ENCODE results near the gene SYNPO2.
"Not testable (repeated sequence)": the region's sequence is repeated elsewhere in the genome, so short reads cannot be mapped to it uniquely, and the experiment has no call there.

The SYNPO2 gene, protein sequence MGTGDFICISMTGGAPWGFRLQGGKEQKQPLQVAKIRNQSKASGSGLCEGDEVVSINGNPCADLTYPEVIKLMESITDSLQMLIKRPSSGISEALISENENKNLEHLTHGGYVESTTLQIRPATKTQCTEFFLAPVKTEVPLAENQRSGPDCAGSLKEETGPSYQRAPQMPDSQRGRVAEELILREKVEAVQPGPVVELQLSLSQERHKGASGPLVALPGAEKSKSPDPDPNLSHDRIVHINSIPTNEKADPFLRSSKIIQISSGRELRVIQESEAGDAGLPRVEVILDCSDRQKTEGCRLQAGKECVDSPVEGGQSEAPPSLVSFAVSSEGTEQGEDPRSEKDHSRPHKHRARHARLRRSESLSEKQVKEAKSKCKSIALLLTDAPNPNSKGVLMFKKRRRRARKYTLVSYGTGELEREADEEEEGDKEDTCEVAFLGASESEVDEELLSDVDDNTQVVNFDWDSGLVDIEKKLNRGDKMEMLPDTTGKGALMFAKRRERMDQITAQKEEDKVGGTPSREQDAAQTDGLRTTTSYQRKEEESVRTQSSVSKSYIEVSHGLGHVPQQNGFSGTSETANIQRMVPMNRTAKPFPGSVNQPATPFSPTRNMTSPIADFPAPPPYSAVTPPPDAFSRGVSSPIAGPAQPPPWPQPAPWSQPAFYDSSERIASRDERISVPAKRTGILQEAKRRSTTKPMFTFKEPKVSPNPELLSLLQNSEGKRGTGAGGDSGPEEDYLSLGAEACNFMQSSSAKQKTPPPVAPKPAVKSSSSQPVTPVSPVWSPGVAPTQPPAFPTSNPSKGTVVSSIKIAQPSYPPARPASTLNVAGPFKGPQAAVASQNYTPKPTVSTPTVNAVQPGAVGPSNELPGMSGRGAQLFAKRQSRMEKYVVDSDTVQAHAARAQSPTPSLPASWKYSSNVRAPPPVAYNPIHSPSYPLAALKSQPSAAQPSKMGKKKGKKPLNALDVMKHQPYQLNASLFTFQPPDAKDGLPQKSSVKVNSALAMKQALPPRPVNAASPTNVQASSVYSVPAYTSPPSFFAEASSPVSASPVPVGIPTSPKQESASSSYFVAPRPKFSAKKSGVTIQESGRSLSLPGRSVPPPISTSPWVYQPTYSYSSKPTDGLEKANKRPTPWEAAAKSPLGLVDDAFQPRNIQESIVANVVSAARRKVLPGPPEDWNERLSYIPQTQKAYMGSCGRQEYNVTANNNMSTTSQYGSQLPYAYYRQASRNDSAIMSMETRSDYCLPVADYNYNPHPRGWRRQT

DNA sequence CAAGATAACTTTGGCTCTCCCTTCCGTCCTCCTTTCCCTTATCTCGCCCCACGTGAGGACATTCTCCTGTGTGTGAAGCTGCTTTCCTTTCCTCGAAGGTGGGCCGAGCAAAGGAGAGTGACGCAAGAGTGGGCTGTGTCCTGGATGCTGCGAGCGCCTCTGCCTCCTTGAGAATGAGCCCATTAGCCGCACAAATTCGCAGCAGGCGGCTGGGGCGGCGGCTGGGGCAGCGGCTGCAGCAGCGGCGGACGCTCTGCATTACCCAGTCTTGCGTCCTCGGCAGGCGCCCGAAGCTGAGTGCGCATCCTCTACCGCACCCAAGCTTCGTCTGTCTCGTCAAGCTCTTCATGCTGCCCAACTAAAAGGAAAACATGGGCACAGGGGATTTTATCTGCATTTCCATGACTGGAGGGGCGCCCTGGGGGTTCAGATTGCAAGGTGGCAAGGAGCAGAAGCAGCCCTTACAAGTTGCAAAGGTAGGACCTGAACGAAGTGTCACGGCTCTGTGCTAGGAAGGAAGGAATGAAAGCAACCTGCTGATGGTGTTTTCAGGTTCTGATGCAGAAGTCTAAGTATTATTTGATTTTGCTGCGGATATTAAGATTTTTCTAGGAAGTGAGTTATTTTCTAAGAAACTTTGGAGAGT, at the start of gene SYNPO2:
SYNPO2 (plus strand) TSS at position 189 of the 646 bp plus-strand sequence; CDS start at position 372, 183 bp downstream.
- peak; percentile 62 for DNase-seq

DNA sequence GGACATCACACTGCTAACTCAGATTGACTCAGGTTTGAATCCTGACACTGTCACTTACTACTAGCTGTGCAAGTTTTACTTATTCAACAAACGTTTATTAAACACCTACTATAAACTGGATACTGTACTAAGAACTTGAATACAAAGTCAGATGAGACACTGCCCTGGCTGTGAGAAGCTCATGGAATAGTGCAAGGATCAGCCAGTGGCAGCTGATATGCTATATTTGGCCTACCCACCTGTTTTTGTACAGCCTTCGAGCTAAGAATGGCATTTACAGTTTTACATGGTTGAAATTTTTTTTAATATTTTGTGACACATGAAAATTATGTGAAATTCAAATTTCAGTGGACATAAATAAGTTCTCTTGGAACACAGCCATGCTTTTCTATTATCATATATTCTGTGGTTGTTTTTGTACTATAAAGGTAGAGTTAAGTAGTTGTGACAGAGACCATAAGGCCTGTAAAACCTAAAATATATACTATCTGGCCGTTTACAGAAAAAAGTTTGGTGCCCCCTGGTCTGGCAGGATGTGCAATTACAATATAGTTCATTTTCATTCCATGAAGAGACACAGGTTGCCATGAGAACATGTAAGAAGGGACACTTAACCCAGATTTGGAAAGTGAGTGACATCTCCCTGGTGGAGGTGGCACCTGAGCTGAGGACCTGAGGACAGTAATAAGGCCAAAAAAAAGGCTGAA, 49.3 kb upstream of the SYNPO2 start:
- no peak for DNase-seq

DNA sequence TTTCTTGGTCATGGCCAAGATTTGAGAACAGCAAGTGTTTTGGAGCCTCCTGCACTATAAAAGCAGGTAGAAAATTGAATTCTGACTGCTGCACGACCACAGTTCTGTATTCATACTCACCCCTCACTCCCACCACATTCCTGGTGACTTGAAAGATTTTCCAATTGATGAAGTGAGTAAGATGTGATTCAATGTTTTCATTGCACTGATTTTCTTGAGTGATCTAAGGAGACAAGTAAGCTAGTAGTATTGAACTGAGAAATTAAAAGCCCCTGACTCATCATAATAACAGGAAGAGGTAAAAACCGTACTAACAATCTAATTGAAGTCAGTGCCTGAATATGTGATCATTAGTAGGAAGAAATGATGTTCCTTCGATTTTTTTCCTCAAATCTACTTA, 46.6 kb upstream of the SYNPO2 start:
- no peak for DNase-seq

DNA sequence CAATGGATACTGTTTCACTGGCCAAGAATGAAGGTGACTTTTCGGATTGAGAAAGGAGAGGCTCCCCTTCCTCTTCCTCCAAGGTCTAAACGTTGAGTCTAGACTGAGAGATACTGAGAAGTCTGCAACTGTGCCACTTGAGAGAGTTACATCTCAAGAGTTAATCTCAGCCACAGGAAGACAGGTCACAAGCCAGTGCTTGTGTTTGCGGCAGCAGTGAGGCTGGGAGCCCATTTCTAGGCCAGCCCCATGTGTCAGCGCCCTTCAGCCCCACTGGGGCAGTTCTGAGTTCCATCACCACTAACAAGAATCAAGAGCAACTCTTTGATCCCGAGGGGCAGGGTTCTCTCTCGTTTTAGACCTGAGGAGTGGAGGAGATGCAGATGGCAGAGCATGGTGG, 45.4 kb upstream of the SYNPO2 start:
- DNase-seq = no peak

DNA sequence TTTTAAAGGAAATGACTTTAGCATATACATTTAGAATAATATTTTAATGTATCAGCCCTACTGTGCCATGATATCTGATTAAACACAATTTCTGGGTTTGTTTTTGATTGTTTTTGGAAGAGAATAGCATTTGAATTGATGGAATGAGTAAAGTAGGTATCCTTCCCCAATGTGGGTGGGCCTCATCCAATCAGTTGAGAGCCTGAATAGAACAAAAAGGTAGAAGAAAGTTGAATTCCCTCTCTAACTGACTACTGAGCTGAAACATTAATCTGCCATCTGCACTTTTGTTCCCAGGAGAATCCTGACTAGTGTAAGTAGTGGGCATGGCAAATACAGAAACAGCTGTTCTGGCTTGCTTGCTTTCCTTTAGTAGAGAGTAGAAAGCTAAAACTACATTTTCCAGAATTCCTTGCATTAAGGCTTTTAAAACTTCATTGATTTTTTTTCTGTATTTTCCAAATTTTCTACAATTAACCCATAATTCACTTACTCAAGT, 43.1 kb upstream of the SYNPO2 start:
- DNase-seq = no peak

DNA sequence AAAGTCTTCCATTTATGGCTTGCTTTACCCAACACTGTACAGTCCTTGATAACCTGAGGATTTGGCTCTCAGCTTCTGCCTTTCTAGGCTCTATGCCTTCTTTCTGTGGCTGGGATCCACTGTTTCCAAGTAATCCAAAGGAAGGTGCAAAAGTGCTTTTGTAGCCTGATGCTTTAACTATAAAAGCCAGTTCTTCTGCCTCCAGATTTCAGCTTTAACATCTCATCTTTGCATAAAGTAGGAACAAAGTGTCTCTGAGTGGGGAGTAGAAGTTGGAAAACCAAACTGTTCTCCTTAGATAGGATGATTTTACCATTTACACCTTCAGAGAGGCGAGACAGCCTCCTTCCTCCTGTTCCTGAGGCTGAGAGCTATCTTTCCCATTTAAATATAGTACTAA, 41.7 kb upstream of the SYNPO2 start:
- DNase-seq = no peak

DNA sequence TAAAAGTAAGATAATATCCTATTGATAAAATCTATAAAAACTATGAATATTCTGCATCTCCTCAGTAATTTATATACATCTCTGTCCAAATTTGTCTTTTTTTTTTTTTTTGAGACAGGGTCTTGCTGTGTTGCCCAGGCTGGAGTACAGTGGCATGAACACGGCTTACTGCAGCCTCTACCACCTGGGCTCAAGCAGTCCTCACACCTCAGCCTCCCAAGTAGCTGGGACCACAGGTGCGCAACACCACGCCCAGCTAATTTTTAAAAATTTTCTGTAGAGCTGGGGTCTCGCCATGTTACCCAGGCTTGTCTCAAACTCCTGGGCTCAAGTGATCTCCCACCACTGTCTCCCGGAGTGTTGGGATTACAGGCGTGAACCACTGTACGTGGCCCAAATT, 40.4 kb upstream of the SYNPO2 start:
- no peak for DNase-seq

DNA sequence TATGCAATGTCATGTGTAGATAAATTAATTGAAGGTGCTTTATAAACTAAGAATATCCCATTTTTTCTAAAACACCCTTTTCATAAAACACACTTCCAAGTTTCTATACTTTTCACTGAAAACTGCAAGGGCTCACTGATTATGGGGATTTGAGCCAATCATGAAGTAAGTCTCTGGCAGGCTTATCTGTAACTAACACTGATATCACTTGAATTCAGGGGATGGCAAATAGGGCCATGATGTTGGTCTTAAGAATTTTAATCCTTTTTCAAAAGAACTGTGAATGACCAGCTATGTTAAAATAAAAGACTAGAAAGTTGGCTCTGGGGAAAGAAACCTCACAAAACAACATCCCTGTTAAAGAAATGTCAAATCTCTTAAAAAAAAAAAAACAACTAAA, 39.8 kb upstream of the SYNPO2 start:
- DNase-seq = no peak

DNA sequence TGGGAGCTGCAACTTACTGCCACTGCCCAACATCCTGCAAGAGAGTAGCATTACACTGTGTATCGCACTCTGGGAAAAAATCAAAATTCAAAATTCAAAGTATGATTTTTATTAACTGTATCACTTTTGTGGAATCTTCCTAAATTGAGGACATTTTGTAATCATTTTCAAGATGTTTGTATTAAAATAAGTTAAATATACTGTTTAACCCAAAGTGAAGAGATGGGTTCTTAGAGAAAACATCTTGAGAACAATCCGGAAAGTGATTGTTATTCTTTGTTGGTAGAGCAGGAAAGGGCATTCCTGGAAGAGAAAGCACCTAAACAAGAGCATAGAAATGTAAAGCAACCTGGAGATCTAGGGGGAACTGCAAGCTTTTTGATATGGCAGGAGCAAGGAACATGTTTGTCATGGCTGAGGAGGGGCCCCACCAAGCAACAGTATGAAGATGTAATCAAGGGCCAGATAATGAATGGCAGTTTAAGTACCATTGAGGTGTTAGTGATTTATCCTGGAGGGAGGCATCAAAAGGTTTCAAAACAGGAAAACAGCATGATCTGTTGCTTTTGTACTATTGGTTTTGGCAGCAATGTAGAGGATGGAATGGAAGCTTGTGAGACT, 38.7 kb upstream of the SYNPO2 start:
- no peak for DNase-seq

DNA sequence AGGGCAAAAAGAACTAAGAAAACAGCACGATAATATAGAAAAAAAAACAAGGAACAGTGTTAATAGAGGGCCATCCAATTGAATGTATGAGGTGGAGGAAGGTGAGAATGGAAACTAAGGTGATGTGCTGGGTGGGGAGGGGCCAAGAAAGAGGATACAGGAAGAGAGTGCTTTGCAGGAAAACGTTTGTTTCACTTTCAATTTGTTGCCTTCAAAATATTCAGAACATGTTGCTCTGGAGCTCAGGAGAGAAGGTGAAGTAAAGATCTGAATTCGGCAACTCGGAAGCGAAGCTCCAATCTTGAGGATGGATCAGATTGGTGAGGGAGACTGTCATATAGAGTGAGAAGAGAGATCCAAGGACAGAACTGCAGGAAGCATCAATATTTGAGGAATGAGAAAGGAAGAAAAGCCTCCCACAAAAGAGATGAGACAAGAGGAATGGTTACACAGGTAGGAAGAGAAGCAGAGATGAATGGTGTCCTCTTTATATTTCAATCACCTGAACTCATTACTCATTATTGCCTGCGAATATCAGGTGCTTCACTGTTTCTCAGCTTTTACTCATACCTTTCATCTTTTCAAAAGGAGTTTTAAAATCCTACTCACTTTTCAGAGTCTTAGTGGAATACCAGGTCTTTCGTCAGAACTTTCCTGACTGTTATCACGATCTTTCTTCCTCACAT, 38.0 kb upstream of the SYNPO2 start:
- peak; percentile 57 for DNase-seq

DNA sequence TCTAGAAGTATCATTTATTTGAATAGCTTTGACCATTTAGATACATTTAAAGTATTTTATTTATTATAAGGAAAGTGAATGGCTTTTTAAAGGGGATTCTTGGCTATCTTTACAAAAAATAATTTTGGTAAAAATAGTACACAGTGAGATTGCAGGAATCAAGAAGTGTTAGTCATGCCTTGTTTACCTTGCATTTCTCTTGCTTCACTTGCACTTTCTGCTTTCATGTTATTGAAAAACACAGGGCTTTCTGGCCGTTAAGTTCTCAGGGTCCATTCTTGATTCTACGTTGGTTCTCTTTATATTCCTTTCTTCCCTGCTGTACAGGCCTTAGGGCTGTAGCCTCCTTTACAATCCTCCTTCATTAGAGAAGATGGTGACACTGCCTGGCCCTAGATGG, 30.9 kb upstream of the SYNPO2 start:
- no peak for DNase-seq

DNA sequence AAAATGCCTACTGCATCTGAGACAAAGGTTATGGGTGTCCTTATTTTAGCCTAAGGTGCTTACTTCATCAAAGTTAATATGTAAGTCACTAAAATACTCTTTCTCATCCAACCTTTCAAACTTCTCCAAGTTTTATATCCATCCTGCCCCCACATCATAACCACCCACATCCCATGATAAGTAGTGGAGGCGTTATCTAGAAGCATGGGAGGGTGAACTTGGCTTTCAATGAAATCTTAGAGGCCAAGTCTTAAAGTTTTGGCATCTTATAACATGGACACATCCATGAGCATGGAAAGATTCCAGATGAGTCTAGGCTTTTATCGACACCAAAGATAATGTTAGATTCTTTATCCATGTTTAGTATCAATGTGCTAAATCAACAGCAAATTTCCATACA, 29.9 kb upstream of the SYNPO2 start:
- no peak for DNase-seq

DNA sequence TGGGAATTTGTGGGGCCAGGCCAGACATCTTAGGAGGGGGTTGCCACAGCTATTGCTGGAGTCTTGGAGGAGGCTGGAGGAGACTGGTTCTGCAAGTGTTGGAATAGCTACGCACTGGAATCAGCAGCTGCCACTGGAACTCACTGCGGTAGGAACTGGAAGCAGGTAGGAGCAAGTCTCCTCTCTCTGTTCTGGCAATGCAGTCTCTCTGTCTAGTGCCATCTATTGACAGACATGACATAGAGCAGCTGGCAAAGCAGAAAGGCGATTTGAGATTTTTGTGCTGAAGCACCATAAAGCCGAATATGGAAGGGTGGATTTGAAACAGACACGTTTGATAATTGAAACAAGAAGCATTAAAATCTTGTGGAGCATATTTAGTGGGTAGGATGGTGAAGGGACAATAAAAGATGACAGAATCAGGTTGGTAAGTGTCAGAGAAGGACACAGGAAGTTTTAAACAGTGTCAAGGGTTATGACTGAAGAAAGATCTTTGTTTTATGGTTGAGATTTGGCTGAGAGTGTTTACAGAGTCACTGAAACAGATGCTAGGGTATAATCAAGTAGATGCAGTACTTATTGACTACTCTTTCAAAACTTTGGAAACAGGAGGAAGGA, 23.5 kb upstream of the SYNPO2 start:
- no peak for DNase-seq

DNA sequence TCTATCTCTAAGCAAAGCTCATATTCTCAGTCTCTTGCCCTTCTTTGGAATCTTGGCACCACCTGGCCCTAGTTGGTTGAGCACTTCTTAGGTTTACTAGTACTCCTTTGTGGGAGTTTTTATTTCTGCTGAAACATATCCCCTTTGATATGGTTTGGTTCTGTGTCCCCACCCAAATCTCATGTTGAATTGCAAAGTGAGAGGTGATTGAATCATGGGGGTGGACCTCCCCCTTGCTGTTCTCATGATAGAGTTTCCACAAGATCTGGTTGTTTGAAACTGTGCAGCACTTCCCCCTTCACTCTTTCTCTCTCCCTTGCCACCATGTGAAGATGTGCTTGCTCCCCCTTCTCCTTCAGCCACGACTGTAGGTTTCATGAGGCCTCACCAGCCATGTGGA, 22.2 kb upstream of the SYNPO2 start:
- DNase-seq = no peak

DNA sequence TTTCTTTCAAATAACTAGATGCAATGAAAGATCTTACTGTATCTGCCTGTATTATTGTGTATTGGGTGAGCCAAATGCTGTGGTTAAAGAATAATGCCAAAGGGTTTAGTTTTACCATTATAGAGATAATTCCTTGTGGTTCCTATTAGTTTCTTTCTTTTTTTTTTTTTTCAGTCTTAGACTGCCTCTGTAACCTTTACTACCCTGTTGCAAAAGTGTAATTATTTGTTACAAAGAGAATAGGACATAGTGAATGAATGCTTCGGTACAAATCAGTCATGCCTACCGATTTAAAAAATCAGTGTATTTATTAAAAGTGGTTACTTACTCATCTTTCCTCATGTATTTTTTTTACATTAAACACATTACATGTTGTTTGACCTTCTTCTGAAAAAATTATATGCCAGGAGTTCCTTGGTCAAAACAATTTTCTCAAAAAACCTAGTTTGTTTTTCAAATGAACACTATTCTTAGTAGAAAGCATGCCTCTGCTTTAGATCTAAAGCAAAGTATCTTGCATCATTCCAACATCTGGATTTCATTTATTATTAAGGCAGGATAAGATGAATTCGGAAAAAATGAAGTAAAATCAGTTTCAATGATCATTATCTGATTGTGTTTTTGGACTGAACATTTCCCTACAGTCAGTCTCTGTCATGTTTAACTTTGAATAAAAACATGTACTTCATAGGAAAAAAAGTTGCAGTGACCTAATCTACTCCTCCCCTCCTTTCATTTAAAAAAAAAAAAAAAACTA, 21.2 kb upstream of the SYNPO2 start:
- no peak for DNase-seq

DNA sequence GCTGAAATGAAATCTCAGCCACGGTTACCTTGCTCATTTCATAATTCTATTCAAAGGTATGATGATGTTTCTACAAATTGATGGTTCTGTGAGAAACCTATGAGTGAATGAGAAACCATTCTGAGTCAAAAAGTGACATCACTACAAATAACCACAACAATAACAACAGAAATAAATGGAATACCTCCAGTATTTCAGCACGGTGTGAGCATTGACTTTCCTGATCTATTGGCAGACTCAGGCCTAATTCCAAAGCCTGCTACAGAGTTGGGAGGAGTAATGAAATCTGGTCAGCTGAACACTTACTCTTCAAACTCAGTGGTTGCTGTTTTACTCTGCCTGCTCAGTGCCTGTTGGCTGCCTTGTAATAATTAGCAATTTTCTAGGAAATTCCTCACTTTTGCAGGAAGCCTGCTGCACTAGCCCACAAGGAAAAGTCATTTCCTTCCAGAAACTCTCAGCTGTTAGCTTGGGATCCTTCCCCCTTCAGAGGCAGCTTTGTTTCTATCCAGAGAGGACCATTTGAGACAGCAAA, 18.8 kb upstream of the SYNPO2 start:
- DNase-seq = no peak

DNA sequence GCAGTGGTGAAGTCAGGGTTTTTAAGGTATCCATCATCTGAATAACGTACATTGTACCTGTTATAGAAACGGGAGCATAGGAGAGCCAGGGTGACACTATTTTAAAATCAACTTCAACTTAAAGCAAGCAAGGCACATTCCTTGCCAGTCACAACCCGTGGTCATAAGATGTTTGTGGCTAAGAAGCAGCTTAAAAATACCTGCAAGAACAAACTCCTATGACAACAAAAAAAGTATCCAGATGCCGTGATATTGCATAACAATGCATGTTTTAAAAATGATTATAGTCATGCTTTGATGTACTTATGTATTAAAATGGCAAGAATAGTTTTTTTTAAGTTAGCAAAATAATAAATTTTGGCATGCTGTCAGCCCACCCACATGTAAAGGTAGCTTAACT, 16.5 kb upstream of the SYNPO2 start:
- no peak for DNase-seq

DNA sequence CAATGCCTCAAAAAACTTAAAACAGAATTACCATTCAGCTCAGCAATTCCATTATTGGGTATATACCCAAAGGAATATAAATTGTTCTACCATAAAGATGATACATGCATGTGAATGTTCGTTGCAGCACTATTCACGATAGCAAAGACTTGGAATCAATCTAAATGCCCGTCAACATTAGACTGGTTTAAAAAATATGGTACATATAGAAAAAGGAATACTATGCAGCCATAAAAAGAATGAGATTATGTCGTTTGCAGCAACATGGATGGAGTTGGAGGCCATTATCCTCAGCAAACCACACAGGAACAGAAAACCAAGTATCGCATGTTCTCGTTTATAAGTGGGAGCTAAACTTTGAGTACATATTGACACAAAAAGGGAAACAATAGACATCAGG, 10.9 kb upstream of the SYNPO2 start:
- DNase-seq = no peak

DNA sequence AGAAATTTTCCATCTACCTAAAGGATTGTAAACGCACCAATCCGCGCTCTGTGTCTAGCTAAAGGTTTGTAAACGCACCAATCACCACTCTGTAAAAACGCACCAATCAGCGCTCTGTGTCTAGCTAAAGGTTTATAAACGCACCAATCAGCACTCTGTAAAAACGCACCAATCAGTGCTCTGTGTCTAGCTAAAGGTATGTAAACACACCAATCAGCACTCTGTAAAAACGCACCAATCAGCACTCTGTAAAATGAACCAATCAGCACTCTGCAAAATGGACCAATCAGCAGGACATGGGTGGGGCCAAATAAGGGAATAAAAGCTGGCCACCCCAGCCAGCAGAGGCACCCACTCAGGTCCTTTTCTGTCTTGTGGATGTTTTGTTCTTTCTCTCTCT, 10.1 kb upstream of the SYNPO2 start:
- not testable (repeated sequence) for DNase-seq
